ENCODE results near the gene LARP7. TPM values are rescaled to one million over a fixed set of nuclear protein-coding genes. Genes with fewer than 3 reads are reported as not detected.
"Not testable (repeated sequence)": the region's sequence is repeated elsewhere in the genome, so short reads cannot be mapped to it uniquely, and the experiment has no call there.

The LARP7 gene
- total RNA-seq: 62.2 TPM
- long read RNA-seq, transcript LARP7-202 (13 exons, 2,286 nt): major isoform, 11 of 29 reads
- long read RNA-seq, transcript LARP7-201 (13 exons, 2,164 nt): minor isoform, 8 of 29 reads
- long read RNA-seq, partial matches to known transcripts: 0 of 29 reads
- long read RNA-seq, other reads (novel, unspliced or antisense): 8 of 29 reads

- DNase-seq (ENCODE audit: missing footprints): peak; percentile 99
- peak; percentile 96 for ATAC-seq
- intact Hi-C loops (cut with DNase I): loop anchor here (1.0 to 10.0 kb wide), 3 partner anchors 34 to 458 kb away; no protein-coding TSS in a partner anchor
Observed at GRCh38 chr4:112636688-112637551, at the start of gene LARP7, which contains the start of gene ZGRF1. Gene LARP7, plus strand, starts transcription at chr4:112637143. Its CDS starts 7,527 bp downstream, at chr4:112644670. Gene ZGRF1, minus strand, starts transcription at chr4:112636909. Its CDS starts 3,733 bp downstream, at chr4:112633176.

GRCh38 chr4:112589206-112589605 is 47.7 kb upstream of the LARP7 start:
- DNase-seq (ENCODE audit: missing footprints): no peak
- ATAC-seq: no peak
- intact Hi-C loops (cut with DNase I): no loop called here

- no peak for DNase-seq (ENCODE audit: missing footprints)
- no peak for ATAC-seq
- intact Hi-C loops (cut with DNase I): no loop called here
Observed at GRCh38 chr4:112591593-112591992, 45.4 kb upstream of the LARP7 start.

- intact Hi-C loops (cut with DNase I): no loop called here
- DNase-seq (ENCODE audit: missing footprints): no peak
- ATAC-seq: no peak
Observed at GRCh38 chr4:112592717-112593116, 44.2 kb upstream of the LARP7 start.

- intact Hi-C loops (cut with DNase I): no loop called here
- ATAC-seq (no peak), DNase-seq (ENCODE audit: missing footprints) (no peak)
Observed at GRCh38 chr4:112593438-112594133, 43.4 kb upstream of the LARP7 start.

- intact Hi-C loops (cut with DNase I): no loop called here
- DNase-seq (ENCODE audit: missing footprints) (no peak), ATAC-seq (no peak)
Observed at GRCh38 chr4:112594993-112595392, 42.0 kb upstream of the LARP7 start.

GRCh38 chr4:112604589-112604988 is 32.4 kb upstream of the LARP7 start:
- DNase-seq (ENCODE audit: missing footprints) (no peak), ATAC-seq (peak; percentile 77)
- intact Hi-C loops (cut with DNase I): loop anchor here (1.0 kb wide), 1 partner anchor 276 kb away; no protein-coding TSS in a partner anchor

- ATAC-seq; DNase-seq (ENCODE audit: missing footprints); intact Hi-C loops (cut with DNase I): not testable (repeated sequence)
Observed at GRCh38 chr4:112612814-112613213, 24.1 kb upstream of the LARP7 start.

- ATAC-seq: no peak
- DNase-seq (ENCODE audit: missing footprints): no peak
- intact Hi-C loops (cut with DNase I): no loop called here
Observed at GRCh38 chr4:112616984-112617383, 20.0 kb upstream of the LARP7 start.

GRCh38 chr4:112626228-112626627 is 10.7 kb upstream of the LARP7 start:
- ATAC-seq: no peak
- intact Hi-C loops (cut with DNase I): no loop called here
- no peak for DNase-seq (ENCODE audit: missing footprints)

- ATAC-seq: no peak
- DNase-seq (ENCODE audit: missing footprints): no peak
- intact Hi-C loops (cut with DNase I): loop anchor here (5.0 to 10.0 kb wide), 2 partner anchors 304 to 461 kb away; no protein-coding TSS in a partner anchor
Observed at GRCh38 chr4:112633477-112634235, 3.3 kb upstream of the LARP7 start.

- intact Hi-C loops (cut with DNase I): loop anchor here (1.0 to 10.0 kb wide), 3 partner anchors 34 to 457 kb away; no protein-coding TSS in a partner anchor
- ATAC-seq: no peak
Observed at GRCh38 chr4:112637552-112637866, 566 bp downstream of the LARP7 start.

GRCh38 chr4:112642526-112642925 is 5.6 kb downstream of the LARP7 start:
- ATAC-seq: no peak
- intact Hi-C loops (cut with DNase I): no loop called here
- DNase-seq (ENCODE audit: missing footprints): no peak

More at GRCh38 chr4:112637552-112637866, 566 bp downstream of the LARP7 start:
- no peak for DNase-seq (ENCODE audit: missing footprints)

GRCh38 chr4:112644595-112645535 is 7.9 kb downstream of the LARP7 start:
- intact Hi-C loops (cut with DNase I); ATAC-seq; DNase-seq (ENCODE audit: missing footprints): not testable (repeated sequence)

- DNase-seq (ENCODE audit: missing footprints) (no peak), ATAC-seq (no peak)
- intact Hi-C loops (cut with DNase I): no loop called here
Observed at GRCh38 chr4:112645541-112646329, 8.8 kb downstream of the LARP7 start.

- DNase-seq (ENCODE audit: missing footprints) (no peak), ATAC-seq (no peak)
- intact Hi-C loops (cut with DNase I): no loop called here
Observed at GRCh38 chr4:112646632-112647537, 9.9 kb downstream of the LARP7 start.

Data from Right ventricle myocardium inferior (tissue), 1 donor.